GM18861 (cell line): ENCODE measurements around the gene SEC14L6.
"Not testable (repeated sequence)": the region's sequence is repeated elsewhere in the genome, so short reads cannot be mapped to it uniquely, and the experiment has no call there.

Experiments
- ATAC-seq: cut with Tn5 transposase; IDR thresholded peaks from one replicate; pipeline ENCODE4 v1.9.1; 2021; ENCODE audit not compliant: unreplicated experiment

Gene SEC14L6

GRCh38 chr22:30567277-30567676 is 20.7 kb upstream of the SEC14L6 start:
- not testable (repeated sequence) for ATAC-seq

GRCh38 chr22:30566125-30566524 is 19.6 kb upstream of the SEC14L6 start:
- no peak for ATAC-seq

- ATAC-seq = no peak
These were observed 18.8 kb upstream of the SEC14L6 start for GRCh38 chr22:30565341-30565740.

GRCh38 chr22:30564761-30565119 is 18.2 kb upstream of the SEC14L6 start:
- ATAC-seq = no peak

GRCh38 chr22:30564045-30564760 is 17.7 kb upstream of the SEC14L6 start:
- ATAC-seq = no peak

GRCh38 chr22:30562366-30562765 is 15.8 kb upstream of the SEC14L6 start:
- no peak for ATAC-seq

GRCh38 chr22:30561402-30562189 is 15.1 kb upstream of the SEC14L6 start:
- no peak for ATAC-seq

- ATAC-seq = not testable (repeated sequence)
These were observed 14.2 kb upstream of the SEC14L6 start for GRCh38 chr22:30560643-30561202.

GRCh38 chr22:30559889-30560288 is 13.3 kb upstream of the SEC14L6 start:
- no peak for ATAC-seq

- ATAC-seq = no peak
These were observed 10.7 kb upstream of the SEC14L6 start for GRCh38 chr22:30557243-30557642.

- ATAC-seq = no peak
These were observed 9.8 kb upstream of the SEC14L6 start for GRCh38 chr22:30556388-30556787.

GRCh38 chr22:30555282-30556210 is 9.0 kb upstream of the SEC14L6 start:
- ATAC-seq = no peak

- ATAC-seq = no peak
These were observed 7.4 kb upstream of the SEC14L6 start for GRCh38 chr22:30553971-30554370.

GRCh38 chr22:30552719-30553118 is 6.2 kb upstream of the SEC14L6 start:
- no peak for ATAC-seq

- ATAC-seq = not testable (repeated sequence)
These were observed 5.3 kb upstream of the SEC14L6 start for GRCh38 chr22:30551813-30552212.

GRCh38 chr22:30547188-30547587 is 647 bp upstream of the SEC14L6 start:
- no peak for ATAC-seq

GRCh38 chr22:30542811-30543188 is 3.7 kb downstream of the SEC14L6 start:
- ATAC-seq = no peak

- ATAC-seq = no peak
These were observed 4.4 kb downstream of the SEC14L6 start for GRCh38 chr22:30541961-30542810.

- ATAC-seq = not testable (repeated sequence)
These were observed 5.0 kb downstream of the SEC14L6 start for GRCh38 chr22:30541511-30541910.

GRCh38 chr22:30539368-30539767 is 7.2 kb downstream of the SEC14L6 start:
- ATAC-seq = no peak
